Thyroid gland (tissue), 4 donors: ENCODE data around the gene CSRNP3. TPM values are rescaled to one million over a fixed set of nuclear protein-coding genes. Genes with fewer than 3 reads are reported as not detected.

Experiments
- DNase-seq, 2 donors: peaks; one replicate each; pipeline ENCODE4 v3.0.0-alpha.2; 2019
- H3K27ac ChIP-seq, 3 donors: fragments of 200-600 bp; sonication (generic); 1 replicate in 2 of 3; 2 replicates in 1 of 3; pipeline ENCODE4 v1.5.1; 2016 to 2019; ENCODE audit warnings: mild to moderate bottlenecking in 1 of 3, moderate library complexity in 1 of 3
- H3K27me3 ChIP-seq: fragments of 200-600 bp; sonication (generic); one replicate; pipeline ENCODE4 v1.5.1; 2019
- H3K36me3 ChIP-seq, 2 donors: fragments of 200-600 bp; sonication (generic); one replicate each; pipeline ENCODE4 v1.5.1; 2016 to 2019
- H3K4me1 ChIP-seq, 2 donors: fragments of 200-600 bp; sonication (generic); one replicate each; pipeline ENCODE4 v1.5.1; 2017 to 2019
- H3K4me3 ChIP-seq, 3 donors: fragments of 200-600 bp; sonication (generic); replicated peaks in 1 of 3; 1 replicate in 2 of 3; 2 replicates in 1 of 3; pipeline ENCODE4 v1.5.1; 2016; ENCODE audit warnings: mild to moderate bottlenecking in 1 of 3
- H3K9me3 ChIP-seq: fragments of 200-600 bp; sonication (generic); one replicate; pipeline ENCODE4 v1.5.1; 2017
- POLR2A ChIP-seq, 2 donors: fragments of 450-650 bp; IDR thresholded peaks; one replicate each; pipeline ENCODE4 v1.6.1; 2017; ENCODE audit warnings: antibody characterized with exemption in 2 of 2, mild to moderate bottlenecking in 2 of 2, moderate library complexity in 1 of 2
- WGBS, 2 donors: methylation state at CpG; one replicate each; pipeline ENCODE4 v1.1.5; 2017; 5-methylcytosine and 5-hydroxymethylcytosine counted together
- intact Hi-C: fragments of 100-400 bp; cut with DNase I; formaldehyde crosslinking; loops from one replicate; pipeline ENCODE4 v1.15.1; 2023
- total RNA-seq, 4 donors: library from RNA; depleted of rRNA; stranded (reverse); fragments of >200 nt; gene quantifications; one replicate each; pipeline ENCODE4 v1.2.3, GENCODE V29; 2016
- TF ChIP-seq, protein P1 (sequence below), 6 experiments: fragments of 200-600 bp in 3 of 6; fragments of 450-650 bp in 3 of 6; sonication (generic) in 3 of 6; IDR thresholded peaks; one replicate each; pipeline ENCODE4 v1.5.1; 2016 to 2019; ENCODE audit warnings: antibody characterized with exemption in 6 of 6, mild to moderate bottlenecking in 2 of 6, inconsistent platforms in 1 of 6, moderate library complexity in 1 of 6

Gene CSRNP3
- total RNA-seq, 4 donors from 2014 or later = 6.0 to 16.5 (median 9.9) TPM

DNA sequence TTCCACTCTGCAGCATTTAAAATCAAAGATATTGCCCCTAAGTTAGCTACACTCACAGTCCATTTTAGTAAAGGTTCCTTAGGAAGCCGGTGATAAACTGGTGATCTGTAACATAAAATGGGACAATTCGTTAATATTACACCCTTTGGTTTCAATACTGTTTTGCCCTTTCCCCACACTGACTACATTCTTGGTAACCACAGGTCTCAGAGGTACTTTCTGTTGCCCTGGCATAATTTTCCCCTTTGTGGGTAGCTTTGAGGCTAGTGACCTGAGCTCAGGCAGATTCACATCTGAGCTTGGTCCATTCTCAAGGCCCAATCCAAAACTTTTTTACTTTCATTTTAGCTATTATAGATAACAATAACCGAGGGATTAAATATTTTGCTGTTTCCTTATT lies 32.9 kb upstream of the CSRNP3 start:
- H3K4me3 ChIP-seq = no peak overlapping the region
- H3K36me3 ChIP-seq = no peaks in the 10 kb centered on the region
- intact Hi-C loops = no loop called here
- H3K27ac ChIP-seq = no peak overlapping the region
- no peaks in the 10 kb centered on the region for H3K4me1 ChIP-seq
- TF ChIP-seq, protein P1, sequence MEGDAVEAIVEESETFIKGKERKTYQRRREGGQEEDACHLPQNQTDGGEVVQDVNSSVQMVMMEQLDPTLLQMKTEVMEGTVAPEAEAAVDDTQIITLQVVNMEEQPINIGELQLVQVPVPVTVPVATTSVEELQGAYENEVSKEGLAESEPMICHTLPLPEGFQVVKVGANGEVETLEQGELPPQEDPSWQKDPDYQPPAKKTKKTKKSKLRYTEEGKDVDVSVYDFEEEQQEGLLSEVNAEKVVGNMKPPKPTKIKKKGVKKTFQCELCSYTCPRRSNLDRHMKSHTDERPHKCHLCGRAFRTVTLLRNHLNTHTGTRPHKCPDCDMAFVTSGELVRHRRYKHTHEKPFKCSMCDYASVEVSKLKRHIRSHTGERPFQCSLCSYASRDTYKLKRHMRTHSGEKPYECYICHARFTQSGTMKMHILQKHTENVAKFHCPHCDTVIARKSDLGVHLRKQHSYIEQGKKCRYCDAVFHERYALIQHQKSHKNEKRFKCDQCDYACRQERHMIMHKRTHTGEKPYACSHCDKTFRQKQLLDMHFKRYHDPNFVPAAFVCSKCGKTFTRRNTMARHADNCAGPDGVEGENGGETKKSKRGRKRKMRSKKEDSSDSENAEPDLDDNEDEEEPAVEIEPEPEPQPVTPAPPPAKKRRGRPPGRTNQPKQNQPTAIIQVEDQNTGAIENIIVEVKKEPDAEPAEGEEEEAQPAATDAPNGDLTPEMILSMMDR (IDR thresholded peaks at IDR 0.05) = no peak
- TF ChIP-seq POLR2A (IDR thresholded peaks at IDR 0.05) = no peak
- H3K9me3 ChIP-seq = no peaks in the 10 kb centered on the region
- 85 to 95% methylated on average over 3 of the region's 3 CpGs for WGBS, 2 donors
- no peaks in the 10 kb centered on the region for H3K27me3 ChIP-seq
- no peak for DNase-seq

DNA sequence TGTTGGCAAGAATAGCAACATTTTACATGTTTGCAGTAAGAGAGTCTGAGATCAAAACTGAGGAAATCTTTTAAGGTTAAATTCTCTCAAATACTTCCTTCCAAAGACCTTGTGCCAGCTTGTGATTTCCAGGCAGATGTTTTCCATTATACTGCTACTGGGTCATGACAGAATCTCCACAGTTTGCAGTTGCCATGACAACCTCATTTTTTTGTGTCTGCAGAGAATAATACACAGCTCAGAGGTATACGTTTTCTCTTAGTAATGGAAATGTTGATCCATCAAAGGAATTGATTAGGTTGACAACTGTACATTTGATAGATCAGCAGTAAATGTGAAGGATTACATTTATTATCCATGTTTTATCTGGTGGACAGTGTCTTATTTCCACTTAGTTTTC lies 29.1 kb upstream of the CSRNP3 start:
- intact Hi-C loops = no loop called here
- Histone ChIP-seq H3K36me3 (no peaks in the 10 kb centered on the region), H3K4me1 (no peaks in the 10 kb centered on the region), H3K27me3 (no peaks in the 10 kb centered on the region), H3K4me3 (no peak overlapping the region), H3K9me3 (no peaks in the 10 kb centered on the region), H3K27ac (no peak overlapping the region)
- no peak for DNase-seq
- TF ChIP-seq, protein P1 (IDR thresholded peaks at IDR 0.05) = no peak
- TF ChIP-seq POLR2A (IDR thresholded peaks at IDR 0.05) = no peak
- WGBS, 2 donors = 33 to 60% methylated on average over 1 of the region's 1 CpG

DNA sequence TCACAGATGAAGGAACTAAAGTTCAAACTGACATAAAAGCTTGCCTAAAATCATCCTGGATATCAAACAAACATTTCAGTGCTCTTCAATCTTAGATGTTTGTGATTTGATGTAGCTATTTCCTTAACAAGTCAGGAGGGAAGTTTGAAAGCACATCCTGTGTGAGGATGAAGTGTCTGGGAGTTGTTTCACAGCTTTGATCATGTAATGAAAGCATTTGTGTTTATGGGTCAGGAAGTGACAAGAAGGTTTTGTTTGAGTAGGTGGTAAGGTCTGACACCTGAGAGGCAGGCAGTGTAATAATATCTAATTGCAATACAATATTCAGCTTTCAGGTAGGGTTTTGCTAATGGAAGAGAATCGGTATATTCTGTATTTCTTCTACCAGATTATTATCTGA lies 26.0 kb upstream of the CSRNP3 start:
- Histone ChIP-seq H3K36me3 (no peaks in the 10 kb centered on the region), H3K4me3 (no peak overlapping the region), H3K9me3 (no peaks in the 10 kb centered on the region), H3K27me3 (no peaks in the 10 kb centered on the region), H3K27ac (no peak overlapping the region), H3K4me1 (no peaks in the 10 kb centered on the region)
- DNase-seq = no peak
- TF ChIP-seq POLR2A (IDR thresholded peaks at IDR 0.05) = no peak
- TF ChIP-seq, protein P1 (IDR thresholded peaks at IDR 0.05) = no peak
- intact Hi-C loops = no loop called here
- 88% methylated on average over 1 of the region's 1 CpG for WGBS, 2 donors

DNA sequence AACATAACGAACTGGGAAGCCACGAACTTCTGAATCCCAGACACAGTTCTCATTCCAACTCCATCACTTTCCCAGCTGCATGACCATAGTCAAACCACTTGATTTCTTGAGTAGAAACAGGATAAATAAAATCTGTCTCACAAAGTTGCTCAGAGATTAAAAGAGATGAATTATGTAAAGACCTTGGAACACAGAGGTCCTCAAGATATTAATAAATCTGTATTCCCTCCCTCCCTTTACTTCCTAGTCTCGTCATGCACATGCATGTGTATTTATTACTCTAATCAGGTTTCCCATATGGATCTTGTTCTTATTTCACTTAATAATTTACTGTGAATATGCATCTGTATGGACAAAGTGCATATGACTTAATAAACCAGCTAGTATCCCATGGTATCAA lies 21.1 kb upstream of the CSRNP3 start:
- no peaks in the 10 kb centered on the region for H3K27me3 ChIP-seq
- H3K9me3 ChIP-seq = no peaks in the 10 kb centered on the region
- WGBS, 2 donors = 75 to 85% methylated on average over 3 of the region's 3 CpGs
- no peak overlapping the region for H3K27ac ChIP-seq
- no peaks in the 10 kb centered on the region for H3K36me3 ChIP-seq
- no peak for TF ChIP-seq POLR2A (IDR thresholded peaks at IDR 0.05)
- H3K4me3 ChIP-seq = no peak overlapping the region
- H3K4me1 ChIP-seq = no peaks in the 10 kb centered on the region
- no peak for DNase-seq
- intact Hi-C loops = no loop called here

DNA sequence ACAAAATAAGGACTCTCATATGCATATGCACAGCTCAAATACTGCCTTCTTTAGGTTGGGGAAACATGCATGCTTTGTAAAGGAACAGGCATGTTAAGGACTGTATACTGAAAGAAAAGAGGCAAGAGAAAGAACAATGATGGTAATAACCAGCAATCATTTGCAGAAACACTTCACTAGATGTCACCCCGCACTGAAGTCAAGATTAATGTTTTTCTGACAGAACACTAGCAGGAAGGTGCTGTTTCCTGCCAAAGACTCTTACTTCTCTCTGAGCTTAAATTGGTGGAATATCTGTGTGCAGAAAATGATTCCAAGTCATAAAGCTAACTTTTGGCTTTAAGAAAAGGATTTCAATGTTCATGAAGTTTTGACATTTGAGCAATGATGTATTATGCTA lies 19.3 kb upstream of the CSRNP3 start:
- intact Hi-C loops = no loop called here
- no peaks in the 10 kb centered on the region for H3K9me3 ChIP-seq
- H3K27ac ChIP-seq = no peak overlapping the region
- H3K27me3 ChIP-seq = no peaks in the 10 kb centered on the region
- H3K36me3 ChIP-seq = no peaks in the 10 kb centered on the region
- no peak overlapping the region for H3K4me3 ChIP-seq
- no peak for DNase-seq
- H3K4me1 ChIP-seq = no peaks in the 10 kb centered on the region
- TF ChIP-seq, protein P1 (IDR thresholded peaks at IDR 0.05) = peak in 4 of 6 experiments; percentile 8 to 40 (median 17)
- TF ChIP-seq POLR2A (IDR thresholded peaks at IDR 0.05) = no peak
- WGBS, 2 donors = 58 to 62% methylated on average over 1 of the region's 1 CpG

DNA sequence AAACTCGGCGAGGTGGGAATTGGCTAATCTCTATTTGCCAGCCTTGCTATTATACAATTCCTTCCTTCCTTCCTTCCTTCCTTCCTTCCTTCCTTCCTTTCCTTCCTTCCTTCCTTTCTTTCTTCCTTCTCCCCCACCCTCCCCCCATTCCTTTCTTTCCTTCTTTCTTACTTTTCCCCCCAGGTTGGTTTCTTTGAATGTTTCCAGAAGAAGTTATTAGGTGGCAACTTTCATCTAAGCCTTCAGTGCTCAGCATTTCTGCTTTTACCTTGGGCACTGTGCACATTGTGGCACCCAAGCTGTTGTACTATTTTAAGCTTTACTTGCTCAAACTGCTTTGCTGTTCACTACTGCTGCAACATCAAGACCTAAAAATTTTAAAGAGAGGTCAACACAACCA lies 17.2 kb upstream of the CSRNP3 start:
- TF ChIP-seq, protein P1 (IDR thresholded peaks at IDR 0.05) = no peak
- no peak for TF ChIP-seq POLR2A (IDR thresholded peaks at IDR 0.05)
- Histone ChIP-seq H3K4me3 (no peak overlapping the region), H3K36me3 (no peaks in the 10 kb centered on the region), H3K27ac (no peak overlapping the region), H3K4me1 (no peaks in the 10 kb centered on the region), H3K27me3 (no peaks in the 10 kb centered on the region), H3K9me3 (no peaks in the 10 kb centered on the region)
- DNase-seq = no peak
- 85 to 86% methylated on average over 2 of the region's 2 CpGs for WGBS, 2 donors
- intact Hi-C loops = no loop called here
